Transverse colon (tissue), 3 donors: ENCODE data around the gene SEMA4A.

Experiments
- POLR2A ChIP-seq: fragments of 450-650 bp; IDR thresholded peaks from one replicate; pipeline ENCODE4 v1.6.1; 2016; ENCODE audit warnings: antibody characterized with exemption, mild to moderate bottlenecking, moderate library complexity
- POLR2AphosphoS5 ChIP-seq, 3 donors: sonication (generic); formaldehyde crosslinking; IDR thresholded peaks; one replicate each; pipeline ENCODE4 v1.6.1; 2016; ENCODE audit warnings: antibody characterized with exemption in 3 of 3

DNA sequence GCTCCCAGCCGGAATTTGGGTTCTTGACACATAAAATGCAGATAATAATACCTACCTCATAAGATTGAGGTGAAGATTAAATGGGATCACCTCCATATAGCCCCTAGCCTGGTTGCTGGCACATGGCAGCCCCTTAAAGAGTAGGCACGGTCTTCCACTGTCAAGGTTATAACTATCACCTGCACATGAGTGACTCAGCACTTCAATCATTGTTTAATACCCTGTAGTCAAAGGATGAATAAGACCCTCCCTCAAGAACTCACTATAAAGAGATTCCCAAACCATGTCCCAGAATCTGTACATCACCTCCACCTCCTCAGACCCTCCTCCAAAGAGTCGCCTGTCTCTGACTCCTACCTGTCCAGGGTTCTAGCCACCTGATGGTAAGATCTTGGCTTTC lies 45.3 kb upstream of the SEMA4A start:
- TF ChIP-seq POLR2AphosphoS5 (IDR thresholded peaks at IDR 0.05) (no peak), POLR2A (no peak)
